Liver (tissue), 9 donors: ENCODE results near the gene TK1. TPM values are rescaled to one million over a fixed set of nuclear protein-coding genes. Genes with fewer than 3 reads are reported as not detected.

Source experiments
- DNase-seq: peaks from one replicate; pipeline ENCODE4 v3.0.0-alpha.2; 2017; ENCODE audit warnings: low spot score
- H3K27ac ChIP-seq, 2 donors: one replicate each; pipeline ENCODE4 v1.7.0; 2013; ENCODE audit warnings: inconsistent platforms in 2 of 2, low read length in 2 of 2, control low read depth in 1 of 2, low read depth in 1 of 2, mild to moderate bottlenecking in 1 of 2
- H3K27me3 ChIP-seq, 4 donors: one replicate each; pipeline versions ENCODE4 v1.6.1 to v1.7.0; 2013; ENCODE audit warnings: low read length in 3 of 4, inconsistent platforms in 1 of 4, mild to moderate bottlenecking in 1 of 4, moderate library complexity in 1 of 4; ENCODE audit not compliant: control insufficient read depth in 4 of 4, insufficient read depth in 4 of 4
- H3K36me3 ChIP-seq, 4 donors: one replicate each; pipeline versions ENCODE4 v1.6.1 to v1.7.0; 2013; ENCODE audit warnings: low read length in 3 of 4, mild to moderate bottlenecking in 3 of 4, low read depth in 1 of 4, moderate library complexity in 1 of 4; ENCODE audit not compliant: control insufficient read depth in 4 of 4, insufficient read depth in 3 of 4
- H3K4me1 ChIP-seq, 4 donors: one replicate each; pipeline versions ENCODE4 v1.6.1 to v1.7.0; 2013; ENCODE audit warnings: low read length in 3 of 4, mild to moderate bottlenecking in 3 of 4, moderate library complexity in 1 of 4; ENCODE audit not compliant: control insufficient read depth in 4 of 4, insufficient read depth in 4 of 4
- H3K4me3 ChIP-seq, 3 donors: one replicate each; pipeline versions ENCODE4 v1.6.1 to v1.7.0; 2013; ENCODE audit warnings: low read length in 3 of 3, control low read depth in 1 of 3, low read depth in 1 of 3, mild to moderate bottlenecking in 1 of 3
- H3K9ac ChIP-seq, 2 donors: one replicate each; pipeline ENCODE4 v1.7.0; 2013; ENCODE audit warnings: low read length in 2 of 2, mild to moderate bottlenecking in 2 of 2, moderate library complexity in 2 of 2, control low read depth in 1 of 2, low read depth in 1 of 2
- H3K9me3 ChIP-seq, 4 donors: one replicate each; pipeline versions ENCODE4 v1.6.1 to v1.7.0; 2013; ENCODE audit warnings: low read length in 3 of 4; ENCODE audit not compliant: control insufficient read depth in 4 of 4
- ATF3 ChIP-seq: IDR thresholded peaks from 2 replicates; pipeline ENCODE4 v1.6.1; 2016; ENCODE audit warnings: antibody characterized with exemption
- CTCF ChIP-seq: fragments of 150-350 bp; IDR thresholded peaks from 2 replicates; pipeline ENCODE4 v1.5.1; 2017; ENCODE audit warnings: improper control_type of control experiment, low read depth, low read length; ENCODE audit not compliant: missing input control
- FOXA1 ChIP-seq: IDR thresholded peaks from 2 replicates; pipeline ENCODE4 v1.6.1; 2016; ENCODE audit warnings: antibody characterized with exemption
- HNF4A ChIP-seq, 2 donors: conservative IDR thresholded peaks; 2 replicates each; pipeline ENCODE4 v1.6.1; 2016; ENCODE audit warnings: antibody characterized with exemption in 2 of 2, mild to moderate bottlenecking in 2 of 2
- HNF4G ChIP-seq: IDR thresholded peaks from 2 replicates; pipeline ENCODE4 v1.6.1; 2016; ENCODE audit warnings: antibody characterized with exemption
- NR2F2 ChIP-seq: IDR thresholded peaks from 2 replicates; pipeline ENCODE4 v1.6.1; 2016; ENCODE audit warnings: antibody characterized with exemption
- RAD21 ChIP-seq, 2 donors: IDR thresholded peaks; 2 replicates each; pipeline ENCODE4 v1.6.1; 2016; ENCODE audit warnings: antibody characterized with exemption in 2 of 2, mild to moderate bottlenecking in 2 of 2
- REST ChIP-seq: IDR thresholded peaks from 2 replicates; pipeline ENCODE4 v1.6.1; 2016; ENCODE audit warnings: antibody characterized with exemption, mild to moderate bottlenecking
- SP1 ChIP-seq: IDR thresholded peaks from 2 replicates; pipeline ENCODE4 v1.6.1; 2018; ENCODE audit warnings: antibody characterized with exemption, mild to moderate bottlenecking
- YY1 ChIP-seq: IDR thresholded peaks from 2 replicates; pipeline ENCODE4 v1.6.1; 2016; ENCODE audit warnings: antibody characterized with exemption, mild to moderate bottlenecking
- WGBS: extraction: QIAGEN DNeasy Blood & Tissue Kit; methylation state at CpG from one replicate; pipeline ENCODE4 v1.1.7; 2013; 5-methylcytosine and 5-hydroxymethylcytosine counted together
- polyA plus RNA-seq, 2 donors: library from polyadenylated mRNA; stranded (reverse) in 1 of 2; unstranded in 1 of 2; fragments of 200-250 nt in 1 of 2; fragments of >200 nt in 1 of 2; fragmentation: Nextera tagmentation in 1 of 2; extraction: Ambion mirVana in 1 of 2; gene quantifications; one replicate each; pipeline versions ENCODE4 v1.2.1 to v1.2.3, GENCODE V29; 2013 to 2015
- total RNA-seq, 2 donors: library from RNA; depleted of rRNA; stranded (reverse); fragments of >200 nt; gene quantifications; one replicate each; pipeline ENCODE4 v1.2.3, GENCODE V29; 2014
- TF ChIP-seq, protein P1 (sequence below): IDR thresholded peaks from 2 replicates; pipeline ENCODE4 v1.6.1; 2016; ENCODE audit warnings: antibody characterized with exemption
- donor health status: healthy.
- donor health status: healthy.
- donor health status: healthy.
- donor health status: healthy.
- donor health status: healthy.

Gene TK1
- total and polyA plus RNA-seq, 4 donors: 0.84 to 97.6 (median 10.1) TPM

GRCh38 chr17:78132767-78133178, 54.1 kb downstream of the TK1 start:
- H3K36me3 ChIP-seq: no peaks in the 10 kb centered on the region
- no peak overlapping the region for H3K27ac ChIP-seq
- H3K9ac ChIP-seq: no peak overlapping the region
- H3K27me3 ChIP-seq: no peaks in the 10 kb centered on the region
- H3K4me1 ChIP-seq: peaks cover 3 to 32% (median 9%) of the 10 kb centered on the region in 4 donors
- whole genome bisulfite sequencing: 83% methylated on average over 9 of the region's 9 CpGs
- no peaks in the 10 kb centered on the region for H3K9me3 ChIP-seq
- TF ChIP-seq REST (no peak), CTCF (no peak), RAD21 (IDR thresholded peaks at IDR 0.05) (no peak), SP1 (no peak), FOXA1 (no peak), HNF4A (conservative IDR thresholded peaks at IDR 0.05) (no peak), YY1 (no peak), ATF3 (no peak), HNF4G (no peak)
- TF ChIP-seq, protein P1, sequence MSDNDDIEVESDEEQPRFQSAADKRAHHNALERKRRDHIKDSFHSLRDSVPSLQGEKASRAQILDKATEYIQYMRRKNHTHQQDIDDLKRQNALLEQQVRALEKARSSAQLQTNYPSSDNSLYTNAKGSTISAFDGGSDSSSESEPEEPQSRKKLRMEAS: no peak
- DNase-seq: no peak
- H3K4me3 ChIP-seq: no peak overlapping the region

DNA sequence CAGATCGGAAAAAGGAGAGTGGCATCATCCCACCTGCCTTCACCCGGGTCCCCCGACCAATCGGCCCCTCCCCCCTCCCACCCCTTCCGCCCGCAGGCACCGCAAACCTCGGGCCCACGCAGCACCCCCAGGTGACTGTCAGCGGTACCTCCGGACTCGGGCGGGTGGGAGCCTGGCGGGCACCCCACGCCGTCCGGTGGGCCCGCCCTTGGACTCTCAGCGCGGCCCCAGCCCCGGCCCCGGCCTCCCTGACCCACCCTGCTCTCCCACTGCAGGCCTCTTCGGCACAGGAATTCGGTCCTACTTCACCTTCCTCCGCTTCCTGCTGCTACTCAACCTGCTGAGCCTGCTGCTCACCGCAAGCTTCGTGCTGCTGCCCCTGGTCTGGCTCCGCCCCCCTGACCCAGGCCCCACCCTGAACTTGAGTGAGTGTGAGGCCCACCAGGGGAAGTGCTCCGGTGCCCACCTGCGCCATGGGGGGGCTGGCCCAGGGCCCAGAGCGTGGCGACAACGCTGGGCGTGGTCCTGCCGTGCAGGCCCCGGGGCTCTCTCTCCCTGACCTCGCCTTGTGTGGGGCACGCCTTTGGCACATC, 54.7 kb downstream of the TK1 start:
- no peak overlapping the region for H3K9ac ChIP-seq
- no peaks in the 10 kb centered on the region for H3K27me3 ChIP-seq
- peak overlapping the region in 1 of 3 donors; percentile 38 for H3K4me3 ChIP-seq
- TF ChIP-seq NR2F2: no peak
- WGBS: 33% methylated on average over 38 of the region's 38 CpGs
- H3K9me3 ChIP-seq: no peaks in the 10 kb centered on the region
- H3K4me1 ChIP-seq: peaks cover 3 to 33% (median 11%) of the 10 kb centered on the region in 4 donors
- H3K36me3 ChIP-seq: no peaks in the 10 kb centered on the region
- no peak overlapping the region for H3K27ac ChIP-seq
- peak; percentile 71 for DNase-seq
